Sigmoid colon (tissue), 4 donors: ENCODE measurements around the gene FRMD8.

ENCODE experiments used
- POLR2A ChIP-seq, 2 donors: fragments of 450-650 bp; IDR thresholded peaks; one replicate each; pipeline ENCODE4 v1.6.1; 2016; ENCODE audit warnings: antibody characterized with exemption in 2 of 2, mild to moderate bottlenecking in 2 of 2, moderate library complexity in 2 of 2
- POLR2AphosphoS5 ChIP-seq, 4 donors: sonication (generic); formaldehyde crosslinking; IDR thresholded peaks; one replicate each; pipeline ENCODE4 v1.6.1; 2017; ENCODE audit warnings: antibody characterized with exemption in 4 of 4
- TF ChIP-seq, protein P1 (sequence below), 4 experiments: fragments of 450-650 bp in 3 of 4; fragments of 200-600 bp in 1 of 4; IDR thresholded peaks; one replicate each; pipeline ENCODE4 v1.5.1; 2016 to 2019; ENCODE audit warnings: antibody characterized with exemption in 4 of 4, mild to moderate bottlenecking in 3 of 4, moderate library complexity in 2 of 4

DNA sequence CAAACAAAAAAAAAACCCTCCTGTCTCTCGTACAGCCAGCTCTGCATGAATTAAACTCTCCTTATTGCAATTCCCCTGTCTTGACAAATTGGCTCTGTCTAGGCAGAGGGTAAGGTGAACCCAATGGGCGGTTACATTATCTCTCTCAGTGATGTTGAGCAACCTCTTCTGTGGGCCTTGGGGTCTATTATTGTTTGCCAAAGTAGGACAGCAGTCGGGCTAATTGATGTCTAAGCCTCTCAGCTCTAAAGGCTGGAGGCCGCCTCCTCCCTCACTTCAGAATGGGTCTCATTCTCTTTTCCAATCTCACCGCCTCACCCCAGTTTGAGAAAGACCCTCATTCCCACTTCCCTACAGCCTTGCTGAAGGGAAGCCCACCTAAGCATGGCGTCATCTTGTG, 2.7 kb upstream of the FRMD8 start:
- no peak for TF ChIP-seq POLR2AphosphoS5 (IDR thresholded peaks at IDR 0.05)
- TF ChIP-seq, protein P1, sequence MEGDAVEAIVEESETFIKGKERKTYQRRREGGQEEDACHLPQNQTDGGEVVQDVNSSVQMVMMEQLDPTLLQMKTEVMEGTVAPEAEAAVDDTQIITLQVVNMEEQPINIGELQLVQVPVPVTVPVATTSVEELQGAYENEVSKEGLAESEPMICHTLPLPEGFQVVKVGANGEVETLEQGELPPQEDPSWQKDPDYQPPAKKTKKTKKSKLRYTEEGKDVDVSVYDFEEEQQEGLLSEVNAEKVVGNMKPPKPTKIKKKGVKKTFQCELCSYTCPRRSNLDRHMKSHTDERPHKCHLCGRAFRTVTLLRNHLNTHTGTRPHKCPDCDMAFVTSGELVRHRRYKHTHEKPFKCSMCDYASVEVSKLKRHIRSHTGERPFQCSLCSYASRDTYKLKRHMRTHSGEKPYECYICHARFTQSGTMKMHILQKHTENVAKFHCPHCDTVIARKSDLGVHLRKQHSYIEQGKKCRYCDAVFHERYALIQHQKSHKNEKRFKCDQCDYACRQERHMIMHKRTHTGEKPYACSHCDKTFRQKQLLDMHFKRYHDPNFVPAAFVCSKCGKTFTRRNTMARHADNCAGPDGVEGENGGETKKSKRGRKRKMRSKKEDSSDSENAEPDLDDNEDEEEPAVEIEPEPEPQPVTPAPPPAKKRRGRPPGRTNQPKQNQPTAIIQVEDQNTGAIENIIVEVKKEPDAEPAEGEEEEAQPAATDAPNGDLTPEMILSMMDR (IDR thresholded peaks at IDR 0.05), result no peak
- no peak for TF ChIP-seq POLR2A (IDR thresholded peaks at IDR 0.05)
